Left cardiac atrium (tissue), 4 donors: ENCODE measurements around the gene KPNA1. TPM values are rescaled to one million over a fixed set of nuclear protein-coding genes. Genes with fewer than 3 reads are reported as not detected.

ENCODE experiments used
- ATAC-seq, 2 donors: fragments of 200-7000 bp; cut with Tn5 transposase; one replicate each; pipeline ENCODE4 v1.9.1; 2020; ENCODE audit warnings: mild to moderate bottlenecking in 2 of 2, moderate library complexity in 2 of 2
- DNase-seq: peaks from one replicate; pipeline ENCODE4 v3.0.0-alpha.2; 2020
- intact Hi-C, 2 donors: fragments of 100-400 bp; cut with DNase I; formaldehyde crosslinking; loops; one replicate each; pipeline versions ENCODE4 v1.14.1 to v1.15.1; 2022 to 2023
- total RNA-seq, 2 donors: library from RNA; stranded (reverse); fragmentation: NEBNext Ultra II Directional; extraction: Animal tissue kit (Norgen Biotek cat#: 25700); gene quantifications; one replicate each; pipeline ENCODE4 v1.2.1, GENCODE V29; 2021
- donor health status: DM: no; HTN: yes; CAD: no.
- donor health status: DM: no; HTN: yes; CAD: no; lungs with severe emphysema.
- donor health status: DM: yes; HTN: yes; CAD: no.
- donor health status: Dilated cardiomyopathy.

KPNA1 gene
- total RNA-seq, 2 donors from 2014 or later, result 44.3 to 63.4 TPM

DNA sequence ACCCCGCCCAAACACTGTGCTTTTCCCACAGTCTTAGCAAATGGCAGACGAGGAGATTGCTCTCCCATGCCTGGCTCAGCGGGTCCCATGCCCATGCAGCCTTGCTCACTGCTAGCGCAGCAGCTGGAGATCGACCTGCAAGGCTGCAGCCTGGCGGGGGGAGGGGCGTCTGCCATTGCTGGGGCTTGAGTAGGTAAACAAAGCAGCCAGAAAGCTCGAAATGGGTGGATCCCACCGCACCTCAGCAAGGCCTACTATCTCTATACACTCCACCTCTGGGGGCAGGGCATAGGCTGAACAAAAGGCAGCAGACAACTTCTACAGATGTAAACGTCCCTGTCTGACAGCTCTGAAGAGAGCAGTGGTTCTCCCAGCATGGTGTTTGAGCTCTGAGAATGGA lies 71.6 kb downstream of the KPNA1 start:
- ATAC-seq (no peak), DNase-seq (no peak)
- intact Hi-C loops, result no loop called here

DNA sequence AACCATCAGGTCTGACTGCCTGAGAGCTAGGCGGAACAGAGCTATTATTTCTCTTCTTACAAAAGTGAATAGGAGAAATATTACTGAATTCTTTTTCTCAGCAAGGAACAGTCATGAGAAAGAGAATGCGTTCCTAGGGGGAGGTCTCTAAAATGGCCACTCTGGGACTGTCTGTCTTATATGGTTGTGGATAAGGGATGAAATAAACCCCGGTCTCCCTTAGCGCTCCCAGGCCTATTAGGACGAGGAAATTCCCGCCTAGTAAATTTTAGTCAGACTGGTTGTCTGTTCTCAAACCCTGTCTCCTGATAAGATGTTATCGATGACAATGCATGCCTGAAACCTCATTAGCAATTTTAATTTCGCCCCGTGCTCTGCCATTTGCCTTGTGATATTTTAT lies 78.8 kb downstream of the KPNA1 start:
- ATAC-seq (no peak), DNase-seq (no peak)
- intact Hi-C loops, result no loop called here

DNA sequence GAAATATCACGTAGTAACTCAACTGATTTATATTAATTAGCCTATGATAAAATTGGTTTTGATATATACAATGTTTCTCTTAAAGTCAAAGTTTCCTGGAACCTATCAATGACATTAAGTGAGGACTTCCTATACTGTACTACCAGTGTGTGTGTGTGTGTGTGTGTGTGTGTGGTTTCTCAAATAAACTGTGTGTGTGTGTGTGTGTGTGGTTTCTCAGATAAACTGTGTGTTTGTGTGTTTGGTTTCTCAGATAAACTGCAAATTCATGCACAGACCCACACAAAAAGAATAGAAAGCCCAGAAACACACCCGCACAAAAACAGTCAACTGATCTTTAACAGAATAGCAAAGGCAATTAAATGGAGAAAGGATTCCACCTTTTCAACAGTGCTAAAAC lies 84.4 kb downstream of the KPNA1 start:
- ATAC-seq (no peak), DNase-seq (no peak)
- intact Hi-C loops, result no loop called here

- intact Hi-C loops, result no loop called here
- no peak for ATAC-seq
- DNase-seq, result no peak
These were observed 86.8 kb downstream of the KPNA1 start for GRCh38 chr3:122427857-122428471.

DNA sequence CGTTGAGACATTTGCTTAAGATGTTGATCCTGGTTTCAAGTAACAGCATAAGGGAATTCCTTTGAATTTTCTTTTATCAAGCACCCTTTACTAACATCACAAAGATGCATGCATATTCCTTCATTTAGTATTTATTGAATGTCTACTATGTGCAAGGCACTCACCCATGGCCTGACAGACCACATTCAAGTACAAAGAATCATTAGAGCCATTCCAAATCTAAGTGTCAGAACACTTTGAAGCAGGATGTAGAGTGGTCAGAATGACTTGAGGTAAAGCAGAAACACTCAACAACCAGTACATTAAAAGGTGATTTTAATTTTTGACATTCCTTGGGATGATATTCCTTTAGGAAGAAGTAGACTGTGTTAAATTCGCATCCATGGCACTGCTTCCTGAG lies 92.9 kb downstream of the KPNA1 start:
- intact Hi-C loops, result no loop called here
- ATAC-seq (no peak), DNase-seq (no peak)

GRCh38 chr3:122421101-122421500 lies 93.6 kb downstream of the KPNA1 start:
- DNase-seq (no peak), ATAC-seq (no peak)
- intact Hi-C loops, result no loop called here

GRCh38 chr3:122416966-122417365 lies 97.8 kb downstream of the KPNA1 start:
- intact Hi-C loops, result no loop called here
- ATAC-seq, result no peak
- no peak for DNase-seq

- ATAC-seq (peak; percentile 96 to 97), DNase-seq (peak; percentile 97)
- intact Hi-C loops, result no loop called here
These were observed 98.7 kb downstream of the KPNA1 start, which contains the start of gene WDR5B for GRCh38 chr3:122415762-122416654. Gene WDR5B, minus strand, starts transcription at chr3:122416062. Its CDS starts 534 bp downstream, at chr3:122415528.

DNA sequence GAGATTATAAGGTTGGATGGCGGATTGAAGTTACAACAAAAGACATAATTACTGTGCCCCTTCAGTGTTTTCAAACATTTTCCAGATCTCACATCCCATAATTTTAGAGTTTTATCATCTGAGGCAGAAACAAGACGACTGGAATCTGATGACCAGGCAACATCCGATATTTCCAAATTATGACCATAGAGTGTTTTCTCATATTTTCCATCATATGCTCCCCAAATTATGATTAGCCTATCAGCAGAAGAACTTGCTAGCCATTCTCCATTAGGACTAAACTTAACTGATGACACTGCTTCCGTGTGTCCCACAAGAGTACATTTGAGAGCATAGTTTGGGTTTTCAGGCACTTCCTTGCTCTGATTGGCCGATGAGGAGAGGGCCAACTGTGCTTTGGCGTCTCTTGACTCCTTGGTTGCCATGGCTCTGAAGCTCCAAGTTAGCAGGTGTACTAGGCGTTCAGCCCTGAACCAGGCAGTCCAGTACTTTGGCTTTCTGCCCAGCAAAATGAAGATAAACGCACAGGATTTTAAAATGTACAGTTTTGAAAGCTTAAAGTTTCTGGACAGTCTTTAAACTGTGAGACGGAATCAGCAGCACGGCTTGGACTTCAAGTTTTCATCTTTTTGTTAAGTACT lies 99.5 kb downstream of the KPNA1 start:
- ATAC-seq (peak; percentile 31 to 58), DNase-seq (peak; percentile 28)
- intact Hi-C loops, result no loop called here

DNA sequence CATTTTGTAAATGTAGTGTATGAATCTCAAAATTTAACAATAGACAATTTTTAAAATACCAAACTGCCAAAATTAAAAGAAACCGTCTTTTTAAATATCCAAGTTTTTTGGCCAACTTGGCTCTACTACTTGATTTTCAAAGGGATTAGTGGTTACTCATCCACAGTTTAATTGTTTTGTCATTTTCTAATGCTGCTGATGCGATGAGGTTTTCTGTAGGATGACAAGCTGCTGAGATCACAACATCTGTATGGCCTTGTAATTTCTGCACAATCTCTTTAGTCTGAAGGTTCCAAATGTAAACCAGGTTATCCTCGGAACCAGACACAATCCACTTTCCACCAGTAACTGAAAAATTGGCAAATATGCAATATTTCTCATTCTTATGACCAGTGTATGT lies 100.3 kb downstream of the KPNA1 start:
- DNase-seq (no peak), ATAC-seq (no peak)
- intact Hi-C loops, result no loop called here

- no peak for ATAC-seq
- intact Hi-C loops, result no loop called here
- DNase-seq, result no peak
These were observed 104.1 kb downstream of the KPNA1 start for GRCh38 chr3:122410639-122411038.

- ATAC-seq (no peak), DNase-seq (no peak)
- intact Hi-C loops, result no loop called here
These were observed 104.6 kb downstream of the KPNA1 start for GRCh38 chr3:122410111-122410510.

DNA sequence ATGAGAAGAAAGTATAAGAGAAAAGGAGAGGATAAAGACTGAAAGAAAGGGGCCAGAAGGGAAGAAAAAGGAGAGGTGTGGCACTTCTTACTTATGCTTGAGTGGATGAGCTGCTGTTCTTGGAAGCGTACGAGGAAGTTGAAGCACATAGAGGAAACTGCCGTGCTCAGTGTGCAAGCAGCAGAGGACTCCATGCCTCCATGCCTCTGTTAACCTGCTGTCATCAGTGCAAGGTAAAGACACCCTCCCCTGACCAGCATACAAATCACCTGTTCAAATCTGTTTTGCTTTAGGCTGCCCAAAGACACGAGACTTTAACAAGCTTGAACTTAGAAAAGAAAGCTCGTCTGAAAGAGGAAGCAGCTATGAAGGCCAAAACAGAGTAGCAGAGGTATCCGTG lies 105.3 kb downstream of the KPNA1 start:
- intact Hi-C loops, result no loop called here
- no peak for DNase-seq
- ATAC-seq, result no peak

DNA sequence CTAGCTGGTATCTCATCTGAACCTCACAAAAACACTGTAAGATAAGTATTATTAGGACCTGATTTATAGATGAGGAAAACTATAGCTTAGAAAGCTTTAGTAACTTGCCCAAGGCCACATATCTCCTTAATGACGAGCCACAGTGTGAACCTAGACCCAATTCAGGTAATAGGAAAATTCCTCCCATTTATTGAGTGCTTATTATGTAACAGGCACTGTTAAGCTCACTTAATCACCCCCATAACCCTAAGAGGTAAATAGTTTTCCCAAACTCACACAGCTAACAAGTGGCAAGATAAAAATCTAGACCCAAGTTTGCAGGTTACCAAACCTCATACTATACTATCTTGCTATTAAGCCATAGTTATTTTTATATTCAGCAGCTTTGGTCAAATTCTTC lies 106.8 kb downstream of the KPNA1 start:
- no peak for ATAC-seq
- DNase-seq, result no peak
- intact Hi-C loops, result no loop called here

DNA sequence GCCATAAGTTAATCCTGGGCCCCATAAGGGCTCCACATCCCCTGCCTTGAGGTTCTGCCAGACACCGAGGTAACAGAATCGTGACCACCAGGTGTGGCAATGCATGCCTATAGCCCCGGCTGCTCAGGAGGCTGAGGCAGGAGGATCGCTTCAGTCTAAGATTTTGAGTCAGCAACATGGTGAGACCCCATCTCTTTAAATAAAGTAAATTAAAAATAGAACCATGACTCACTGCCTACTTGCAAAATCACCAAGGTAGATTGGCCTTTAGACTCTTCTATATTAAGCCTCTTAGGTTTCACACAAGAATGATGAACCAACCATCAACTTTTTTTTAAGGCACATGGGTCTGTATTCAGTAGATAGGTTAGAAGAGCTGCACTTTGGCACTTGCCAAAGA lies 108.5 kb downstream of the KPNA1 start:
- DNase-seq, result no peak
- ATAC-seq, result no peak
- intact Hi-C loops, result no loop called here

DNA sequence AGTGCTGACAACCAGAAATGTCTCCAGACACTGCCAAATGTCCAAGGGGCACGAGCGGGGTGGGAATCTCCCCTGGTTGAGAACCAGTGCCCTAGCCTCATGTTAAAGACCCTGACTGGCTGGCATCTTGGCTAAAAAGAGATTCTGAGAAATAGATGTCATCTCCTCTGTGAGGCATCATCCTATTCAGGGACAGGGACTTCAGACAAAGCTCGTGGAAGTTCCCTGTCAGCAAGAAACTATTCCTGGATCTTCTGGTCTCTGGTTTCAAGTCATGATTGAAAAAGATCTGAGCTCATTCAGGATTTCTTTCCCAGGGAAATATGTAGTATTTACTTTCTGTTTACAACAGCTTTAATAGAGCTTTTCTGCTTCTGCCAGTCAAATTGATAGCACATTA lies 109.7 kb downstream of the KPNA1 start:
- ATAC-seq (no peak), DNase-seq (no peak)
- intact Hi-C loops, result no loop called here

DNA sequence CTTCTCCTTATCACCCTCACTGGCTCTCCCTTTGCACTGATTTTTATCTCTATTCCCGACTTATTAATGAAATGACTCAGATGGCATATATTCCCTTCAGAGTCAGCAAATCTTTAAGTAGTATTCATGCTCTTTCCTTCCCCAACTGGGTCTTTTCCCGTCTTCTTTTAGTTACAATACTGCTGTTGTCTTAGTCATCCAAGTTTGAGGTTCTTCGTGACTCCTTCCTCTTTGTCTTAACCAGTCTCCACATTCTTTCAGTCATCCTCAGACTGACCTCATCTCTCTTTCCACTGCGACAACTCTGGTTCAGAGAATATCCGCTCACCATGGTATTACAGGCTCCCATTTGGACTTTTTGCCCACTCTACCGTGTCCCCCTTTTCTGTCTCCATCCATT lies 111.2 kb downstream of the KPNA1 start:
- ATAC-seq, result no peak
- intact Hi-C loops, result no loop called here
- no peak for DNase-seq

DNA sequence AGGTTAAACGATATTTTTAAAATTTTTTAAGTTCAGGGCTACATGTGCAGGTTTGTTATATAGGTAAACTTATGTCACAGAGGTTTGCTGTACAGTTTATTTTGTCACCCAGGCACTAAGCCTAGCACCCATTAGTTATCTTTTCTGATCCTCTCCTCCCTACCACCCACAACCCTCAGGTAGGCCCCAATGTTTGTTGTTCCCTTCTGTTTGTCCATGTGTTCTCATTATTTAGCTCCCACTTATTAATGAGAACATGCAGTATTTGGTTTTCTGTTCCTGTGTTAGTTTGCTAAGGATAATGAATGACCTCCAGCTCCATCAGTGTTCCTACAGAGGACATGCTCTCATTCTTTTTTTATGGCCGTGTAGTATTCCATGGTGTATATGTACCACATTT lies 115.8 kb downstream of the KPNA1 start:
- DNase-seq, result no peak
- intact Hi-C loops, result no loop called here
- no peak for ATAC-seq

GRCh38 chr3:122397201-122397600 lies 117.5 kb downstream of the KPNA1 start:
- no peak for ATAC-seq

DNA sequence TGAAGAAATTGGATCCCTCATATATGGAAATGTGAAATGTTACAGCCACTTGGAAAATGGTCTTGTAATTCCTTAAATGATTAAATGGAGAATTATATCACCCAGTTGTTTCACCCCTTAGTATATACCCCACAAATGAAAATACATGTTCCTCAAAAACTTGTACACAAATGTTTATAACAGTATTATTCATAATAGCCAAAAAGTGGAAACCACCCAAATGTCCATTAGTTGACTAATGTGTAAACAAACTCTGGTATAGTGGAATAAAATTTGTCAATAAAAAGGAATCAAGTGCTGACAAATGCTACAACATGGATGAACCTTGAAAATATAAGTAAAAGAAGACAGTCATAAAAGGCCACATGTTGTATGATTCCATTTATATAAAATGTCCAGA lies 118.2 kb downstream of the KPNA1 start:
- no peak for ATAC-seq
- DNase-seq, result no peak
- intact Hi-C loops, result no loop called here

More at GRCh38 chr3:122397201-122397600, 117.5 kb downstream of the KPNA1 start:
- intact Hi-C loops, result no loop called here
- DNase-seq, result no peak
